SK-N-SH (cell line): ENCODE measurements around the gene MAST2. TPM values are rescaled to one million over a fixed set of nuclear protein-coding genes. Genes with fewer than 3 reads are reported as not detected.

ENCODE experiments used
- CTCF ChIA-PET: fragments of 300-600, 350-600 bp; formaldehyde crosslinking; extraction: SDS; loops from one replicate; lab custom pipeline; 2021; lab: Yijun Ruan, JAX
- POLR2A ChIA-PET: fragments of 350-600 bp; sonication (Branson Sonifier 250); formaldehyde crosslinking; extraction: SDS; loops from one replicate; lab custom pipeline; 2020; ENCODE audit warnings: antibody characterized with exemption, inconsistent platforms; lab: Yijun Ruan, JAX
- DNase-seq: peaks from one replicate; pipeline ENCODE4 v3.0.0; 2012
- H2AFZ ChIP-seq: fragments of 200-600 bp; sonication (generic); 2 replicates; pipeline ENCODE4 v1.8.1; 2016; ENCODE audit warnings: antibody characterized with exemption, mild to moderate bottlenecking, low read depth
- H3F3A ChIP-seq: fragments of 200-600 bp; sonication (generic); replicated peaks from 2 replicates; pipeline ENCODE3; 2016; ENCODE audit warnings: antibody characterized with exemption, mild to moderate bottlenecking; ENCODE audit not compliant: insufficient read depth
- H3K27ac ChIP-seq, 2 experiments: fragments of 200-500 bp in 1 of 2; fragments of 200-600 bp in 1 of 2; sonication (Bioruptor generic) in 1 of 2; sonication (generic), shearing (Covaris generic) in 1 of 2; 2 replicates each; pipeline versions ENCODE4 v1.5.1 to v1.6.1; 2014 to 2016; ENCODE audit warnings: low read depth in 2 of 2, inconsistent platforms in 1 of 2, low read length in 1 of 2, mild to moderate bottlenecking in 1 of 2, mixed read lengths in 1 of 2
- H3K27me3 ChIP-seq: fragments of 200-600 bp; sonication (generic), shearing (Covaris generic); 2 replicates; pipeline ENCODE4 v1.6.1; 2016; ENCODE audit warnings: mixed run types; ENCODE audit not compliant: insufficient read depth
- H3K36me3 ChIP-seq, 2 experiments: fragments of 200-500 bp in 1 of 2; fragments of 200-600 bp in 1 of 2; sonication (Bioruptor generic) in 1 of 2; sonication (generic) in 1 of 2; replicated peaks in 1 of 2; 2 replicates each; pipeline versions ENCODE3 to v1.5.1; 2014 to 2016; ENCODE audit warnings: low read length in 1 of 2, mild to moderate bottlenecking in 1 of 2; ENCODE audit not compliant: insufficient read depth in 2 of 2, control insufficient read depth in 1 of 2
- H3K4me1 ChIP-seq, 2 experiments: fragments of 200-500 bp in 1 of 2; fragments of 200-600 bp in 1 of 2; sonication (Bioruptor generic) in 1 of 2; sonication (generic), shearing (Covaris generic) in 1 of 2; 2 replicates each; pipeline versions ENCODE4 v1.5.1 to v1.6.1; 2014 to 2016; ENCODE audit warnings: low read depth in 1 of 2, low read length in 1 of 2, mixed run types in 1 of 2; ENCODE audit not compliant: insufficient read depth in 2 of 2, control insufficient read depth in 1 of 2
- H3K4me2 ChIP-seq: fragments of 200-600 bp; sonication (generic), shearing (Covaris generic); 2 replicates; pipeline ENCODE4 v1.6.1; 2017; ENCODE audit warnings: mixed run types
- H3K4me3 ChIP-seq, 2 experiments: fragments of 200-500 bp in 1 of 2; fragments of 200-600 bp in 1 of 2; sonication (Bioruptor generic) in 1 of 2; sonication (generic), shearing (Covaris generic) in 1 of 2; 2 replicates each; pipeline versions ENCODE4 v1.5.1 to v1.8.1; 2014 to 2016; ENCODE audit warnings: low read depth in 2 of 2, inconsistent platforms in 1 of 2, low read length in 1 of 2, mild to moderate bottlenecking in 1 of 2, mixed read lengths in 1 of 2, moderate library complexity in 1 of 2
- H3K79me2 ChIP-seq: fragments of 200-600 bp; sonication (generic); 2 replicates; pipeline ENCODE4 v1.8.1; 2017; ENCODE audit warnings: mild to moderate bottlenecking; ENCODE audit not compliant: insufficient read depth
- H3K9ac ChIP-seq: fragments of 200-600 bp; sonication (generic); 2 replicates; pipeline ENCODE4 v1.6.1; 2017; ENCODE audit warnings: mixed run types
- H3K9me2 ChIP-seq: fragments of 200-600 bp; sonication (generic); 2 replicates; pipeline ENCODE4 v1.6.1; 2017; ENCODE audit warnings: mixed run types
- H3K9me3 ChIP-seq: fragments of 200-600 bp; sonication (generic); 2 replicates; pipeline ENCODE4 v1.6.1; 2017; ENCODE audit warnings: mixed run types, mild to moderate bottlenecking, moderate library complexity
- H4K20me1 ChIP-seq: fragments of 200-600 bp; sonication (generic); 2 replicates; pipeline ENCODE4 v1.6.1; 2017; ENCODE audit warnings: mild to moderate bottlenecking, mixed run types; ENCODE audit not compliant: insufficient read depth
- CHD2 ChIP-seq: fragments of 150-350 bp; IDR thresholded peaks from 2 replicates; pipeline ENCODE4 v1.6.1; 2018; ENCODE audit warnings: low read length; ENCODE audit not compliant: partially characterized antibody
- ELF1 ChIP-seq: IDR thresholded peaks from 2 replicates; pipeline ENCODE4 v1.4.0; 2012
- FOSL2 ChIP-seq: IDR thresholded peaks from 2 replicates; pipeline ENCODE4 v1.4.0; 2012; ENCODE audit warnings: low read depth, mild to moderate bottlenecking, moderate library complexity, borderline replicate concordance
- FOXM1 ChIP-seq: IDR thresholded peaks from 2 replicates; pipeline ENCODE4 v1.4.0; 2012; ENCODE audit warnings: low read depth, mild to moderate bottlenecking
- GATA2 ChIP-seq: sonication (generic); formaldehyde crosslinking; IDR thresholded peaks from 2 replicates; pipeline ENCODE4 v1.5.0; 2020; ENCODE audit warnings: mild to moderate bottlenecking, missing genetic modification reagents
- MAX ChIP-seq: IDR thresholded peaks from 2 replicates; pipeline ENCODE4 v1.4.0; 2012; ENCODE audit warnings: low read depth
- MEF2A ChIP-seq: IDR thresholded peaks from 2 replicates; pipeline ENCODE4 v1.4.0; 2012; ENCODE audit warnings: low read depth, borderline replicate concordance
- MXI1 ChIP-seq: IDR thresholded peaks from 2 replicates; pipeline ENCODE4 v1.6.1; 2012; ENCODE audit warnings: mild to moderate bottlenecking, low read depth, low read length, improper control_type of control experiment
- PBX3 ChIP-seq: IDR thresholded peaks from 2 replicates; pipeline ENCODE4; 2012
- POLR2AphosphoS5 ChIP-seq: IDR thresholded peaks from 2 replicates; pipeline ENCODE4 v1.6.1; 2012; ENCODE audit warnings: low read depth, low read length
- RAD21 ChIP-seq: IDR thresholded peaks from 2 replicates; pipeline ENCODE4 v1.6.1; 2012; ENCODE audit warnings: mild to moderate bottlenecking, low read length
- RCOR1 ChIP-seq: fragments of 150-350 bp; IDR thresholded peaks from 2 replicates; pipeline ENCODE4 v1.6.1; 2017; ENCODE audit warnings: antibody characterized with exemption, low read length
- RFX5 ChIP-seq: IDR thresholded peaks from 2 replicates; pipeline ENCODE4 v1.6.1; 2012; ENCODE audit warnings: mild to moderate bottlenecking, improper control_type of control experiment, low read length
- SMC3 ChIP-seq: IDR thresholded peaks from 2 replicates; pipeline ENCODE4 v1.6.1; 2012; ENCODE audit warnings: low read depth, low read length, improper control_type of control experiment
- TAF1 ChIP-seq: IDR thresholded peaks from 2 replicates; pipeline ENCODE4 v1.6.1; 2012; ENCODE audit warnings: low read depth, mild to moderate bottlenecking, low read length, moderate library complexity, borderline replicate concordance
- TCF12 ChIP-seq: IDR thresholded peaks from 2 replicates; pipeline ENCODE4 v1.4.0; 2012
- USF1 ChIP-seq: IDR thresholded peaks from 2 replicates; pipeline ENCODE4 v1.4.0; 2012; ENCODE audit warnings: low read depth, borderline replicate concordance
- YY1 ChIP-seq: IDR thresholded peaks from 2 replicates; pipeline ENCODE4 v1.4.0; 2012; ENCODE audit warnings: low read depth, mild to moderate bottlenecking
- WGBS: methylation state at CpG from one replicate; pipeline ENCODE4 v1.1.6; 2017; ENCODE audit warnings: low lambda C conversion rate; 5-methylcytosine and 5-hydroxymethylcytosine counted together
- polyA plus RNA-seq, 3 experiments: library from polyadenylated mRNA; depleted of rRNA; stranded (reverse); fragments of >200 nt; gene quantifications; 2 replicates each; pipeline ENCODE4 v1.2.3, GENCODE V29; 2012
- TF ChIP-seq, protein P1 (sequence below): fragments of 150-350 bp; IDR thresholded peaks from 2 replicates; pipeline ENCODE4 v1.6.1; 2016; ENCODE audit warnings: mild to moderate bottlenecking, low read depth, low read length
- TF ChIP-seq, protein P2 (sequence below): IDR thresholded peaks from 2 replicates; pipeline ENCODE4 v1.4.0; 2012; ENCODE audit warnings: low read depth, borderline replicate concordance
- TF ChIP-seq, protein P3 (sequence below): fragments of 150-350 bp; IDR thresholded peaks from 2 replicates; pipeline ENCODE4 v1.6.1; 2017; ENCODE audit warnings: antibody characterized with exemption, low read length, low read depth, borderline replicate concordance
- TF ChIP-seq, protein P4 (sequence below): IDR thresholded peaks from 2 replicates; pipeline ENCODE4 v1.6.1; 2012; ENCODE audit warnings: mild to moderate bottlenecking, low read depth, low read length, moderate library complexity

MAST2 gene
- polyA plus RNA-seq, 1 of the 3 experiments (the other 2 are of a cell fraction) = 53.4 TPM

DNA sequence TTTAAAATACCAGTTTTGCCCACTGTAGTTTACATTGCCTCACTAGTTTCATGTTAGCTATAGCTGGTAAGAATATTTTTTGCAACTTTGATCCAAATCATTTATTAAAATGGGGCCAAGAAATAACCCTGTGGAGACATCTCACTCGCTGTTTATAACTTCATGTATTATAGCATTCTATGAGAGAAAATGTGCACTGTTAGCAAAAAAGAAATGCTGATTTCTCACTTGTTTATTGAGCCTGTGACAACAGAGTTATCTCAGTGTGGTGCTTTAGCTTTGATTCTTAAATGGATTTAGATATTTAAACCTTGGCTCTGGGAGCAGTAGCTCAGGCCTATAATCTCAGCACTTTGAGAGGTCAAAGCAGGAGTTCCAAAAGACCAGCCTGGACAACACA lies 201.1 kb downstream of the MAST2 start (continued):
- TF ChIP-seq, protein P1, sequence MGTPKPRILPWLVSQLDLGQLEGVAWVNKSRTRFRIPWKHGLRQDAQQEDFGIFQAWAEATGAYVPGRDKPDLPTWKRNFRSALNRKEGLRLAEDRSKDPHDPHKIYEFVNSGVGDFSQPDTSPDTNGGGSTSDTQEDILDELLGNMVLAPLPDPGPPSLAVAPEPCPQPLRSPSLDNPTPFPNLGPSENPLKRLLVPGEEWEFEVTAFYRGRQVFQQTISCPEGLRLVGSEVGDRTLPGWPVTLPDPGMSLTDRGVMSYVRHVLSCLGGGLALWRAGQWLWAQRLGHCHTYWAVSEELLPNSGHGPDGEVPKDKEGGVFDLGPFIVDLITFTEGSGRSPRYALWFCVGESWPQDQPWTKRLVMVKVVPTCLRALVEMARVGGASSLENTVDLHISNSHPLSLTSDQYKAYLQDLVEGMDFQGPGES = no peak
- no peak for TF ChIP-seq GATA2 (CRISPR knock-in tag)
- no peak for TF ChIP-seq USF1
- TF ChIP-seq YY1 = no peak
- no peak for TF ChIP-seq ELF1
- no peak for TF ChIP-seq POLR2AphosphoS5
- TF ChIP-seq MEF2A = no peak
- no peak for TF ChIP-seq FOSL2
- no peak for TF ChIP-seq TCF12
- TF ChIP-seq FOXM1 = no peak

GRCh38 chr1:46005594-46005993 lies 202.2 kb downstream of the MAST2 start:
- Histone ChIP-seq H3K9me2 (no peaks in the 10 kb centered on the region), H3K4me3 (no peak overlapping the region), H3K79me2 (no peaks in the 10 kb centered on the region), H3F3A (no peaks in the 10 kb centered on the region), H3K4me2 (no peak overlapping the region), H3K36me3 (peaks cover 38 to 47% of the 10 kb centered on the region in 2 experiments), H3K4me1 (no peaks in the 10 kb centered on the region), H3K27ac (no peak overlapping the region), H2AFZ (no peak overlapping the region), H3K9me3 (no peaks in the 10 kb centered on the region), H3K9ac (no peak overlapping the region), H3K27me3 (no peaks in the 10 kb centered on the region), H4K20me1 (no peaks in the 10 kb centered on the region)
- DNase-seq = no peak
- WGBS = 100% methylated on average over 1 of the region's 1 CpG
- ChIA-PET POLR2A (no interaction called here), CTCF (interaction anchor here (0.9 kb wide), 1 partner anchor 31 kb away, joined by 3 read pairs; no protein-coding TSS in a partner anchor)
- TF ChIP-seq MXI1 = no peak
- TF ChIP-seq RFX5 = no peak
- TF ChIP-seq CHD2 = no peak
- no peak for TF ChIP-seq PBX3
- TF ChIP-seq GATA2 (CRISPR knock-in tag) = no peak
- TF ChIP-seq, protein P2, sequence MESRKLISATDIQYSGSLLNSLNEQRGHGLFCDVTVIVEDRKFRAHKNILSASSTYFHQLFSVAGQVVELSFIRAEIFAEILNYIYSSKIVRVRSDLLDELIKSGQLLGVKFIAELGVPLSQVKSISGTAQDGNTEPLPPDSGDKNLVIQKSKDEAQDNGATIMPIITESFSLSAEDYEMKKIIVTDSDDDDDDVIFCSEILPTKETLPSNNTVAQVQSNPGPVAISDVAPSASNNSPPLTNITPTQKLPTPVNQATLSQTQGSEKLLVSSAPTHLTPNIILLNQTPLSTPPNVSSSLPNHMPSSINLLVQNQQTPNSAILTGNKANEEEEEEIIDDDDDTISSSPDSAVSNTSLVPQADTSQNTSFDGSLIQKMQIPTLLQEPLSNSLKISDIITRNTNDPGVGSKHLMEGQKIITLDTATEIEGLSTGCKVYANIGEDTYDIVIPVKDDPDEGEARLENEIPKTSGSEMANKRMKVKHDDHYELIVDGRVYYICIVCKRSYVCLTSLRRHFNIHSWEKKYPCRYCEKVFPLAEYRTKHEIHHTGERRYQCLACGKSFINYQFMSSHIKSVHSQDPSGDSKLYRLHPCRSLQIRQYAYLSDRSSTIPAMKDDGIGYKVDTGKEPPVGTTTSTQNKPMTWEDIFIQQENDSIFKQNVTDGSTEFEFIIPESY = no peak
- TF ChIP-seq, protein P3, sequence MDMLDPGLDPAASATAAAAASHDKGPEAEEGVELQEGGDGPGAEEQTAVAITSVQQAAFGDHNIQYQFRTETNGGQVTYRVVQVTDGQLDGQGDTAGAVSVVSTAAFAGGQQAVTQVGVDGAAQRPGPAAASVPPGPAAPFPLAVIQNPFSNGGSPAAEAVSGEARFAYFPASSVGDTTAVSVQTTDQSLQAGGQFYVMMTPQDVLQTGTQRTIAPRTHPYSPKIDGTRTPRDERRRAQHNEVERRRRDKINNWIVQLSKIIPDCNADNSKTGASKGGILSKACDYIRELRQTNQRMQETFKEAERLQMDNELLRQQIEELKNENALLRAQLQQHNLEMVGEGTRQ = no peak
- TF ChIP-seq TAF1 = no peak
- TF ChIP-seq, protein P4, sequence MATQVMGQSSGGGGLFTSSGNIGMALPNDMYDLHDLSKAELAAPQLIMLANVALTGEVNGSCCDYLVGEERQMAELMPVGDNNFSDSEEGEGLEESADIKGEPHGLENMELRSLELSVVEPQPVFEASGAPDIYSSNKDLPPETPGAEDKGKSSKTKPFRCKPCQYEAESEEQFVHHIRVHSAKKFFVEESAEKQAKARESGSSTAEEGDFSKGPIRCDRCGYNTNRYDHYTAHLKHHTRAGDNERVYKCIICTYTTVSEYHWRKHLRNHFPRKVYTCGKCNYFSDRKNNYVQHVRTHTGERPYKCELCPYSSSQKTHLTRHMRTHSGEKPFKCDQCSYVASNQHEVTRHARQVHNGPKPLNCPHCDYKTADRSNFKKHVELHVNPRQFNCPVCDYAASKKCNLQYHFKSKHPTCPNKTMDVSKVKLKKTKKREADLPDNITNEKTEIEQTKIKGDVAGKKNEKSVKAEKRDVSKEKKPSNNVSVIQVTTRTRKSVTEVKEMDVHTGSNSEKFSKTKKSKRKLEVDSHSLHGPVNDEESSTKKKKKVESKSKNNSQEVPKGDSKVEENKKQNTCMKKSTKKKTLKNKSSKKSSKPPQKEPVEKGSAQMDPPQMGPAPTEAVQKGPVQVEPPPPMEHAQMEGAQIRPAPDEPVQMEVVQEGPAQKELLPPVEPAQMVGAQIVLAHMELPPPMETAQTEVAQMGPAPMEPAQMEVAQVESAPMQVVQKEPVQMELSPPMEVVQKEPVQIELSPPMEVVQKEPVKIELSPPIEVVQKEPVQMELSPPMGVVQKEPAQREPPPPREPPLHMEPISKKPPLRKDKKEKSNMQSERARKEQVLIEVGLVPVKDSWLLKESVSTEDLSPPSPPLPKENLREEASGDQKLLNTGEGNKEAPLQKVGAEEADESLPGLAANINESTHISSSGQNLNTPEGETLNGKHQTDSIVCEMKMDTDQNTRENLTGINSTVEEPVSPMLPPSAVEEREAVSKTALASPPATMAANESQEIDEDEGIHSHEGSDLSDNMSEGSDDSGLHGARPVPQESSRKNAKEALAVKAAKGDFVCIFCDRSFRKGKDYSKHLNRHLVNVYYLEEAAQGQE = no peak
- no peak for TF ChIP-seq RCOR1
- TF ChIP-seq MAX = no peak
- TF ChIP-seq RAD21 = no peak
- TF ChIP-seq YY1 = no peak
- no peak for TF ChIP-seq ELF1
- TF ChIP-seq SMC3 = no peak
